ENCODE measurements around the gene EVX2.

Gene EVX2

GRCh38 chr2:176106581-176107539 lies 23.1 kb upstream of the EVX2 start, which contains the start of gene HOXD11:
TSS of gene HOXD11 (plus strand) at chr2:176107280. CDS start at chr2:176107356, 76 bp downstream.
- no peak for DNase-seq

GRCh38 chr2:176105730-176106580 lies 22.2 kb upstream of the EVX2 start:
- peak; percentile 41 for DNase-seq

- DNase-seq = peak; percentile 64
These were observed 21.4 kb upstream of the EVX2 start for GRCh38 chr2:176105078-176105729.

- DNase-seq = peak; percentile 90
These were observed 20.7 kb upstream of the EVX2 start for GRCh38 chr2:176104316-176105077.

- peak; percentile 58 for DNase-seq
These were observed 20.1 kb upstream of the EVX2 start for GRCh38 chr2:176103742-176104315.

GRCh38 chr2:176103194-176103593 lies 19.4 kb upstream of the EVX2 start:
- DNase-seq = no peak

- DNase-seq = no peak
These were observed 18.6 kb upstream of the EVX2 start for GRCh38 chr2:176102309-176102866.

- peak; percentile 29 for DNase-seq
These were observed 18.1 kb upstream of the EVX2 start for GRCh38 chr2:176101842-176102241.

- peak; percentile 25 for DNase-seq
These were observed 17.6 kb upstream of the EVX2 start for GRCh38 chr2:176101216-176101830.

- DNase-seq = peak; percentile 55
These were observed 16.9 kb upstream of the EVX2 start for GRCh38 chr2:176100547-176101140.

GRCh38 chr2:176099728-176100546 lies 16.2 kb upstream of the EVX2 start, which contains the start of gene HOXD12:
TSS of gene HOXD12 (plus strand) at chr2:176099795. CDS start at chr2:176099802, 7 bp downstream.
- DNase-seq = peak; percentile 57

GRCh38 chr2:176099159-176099727 lies 15.5 kb upstream of the EVX2 start:
- DNase-seq = peak; percentile 50

GRCh38 chr2:176098366-176099158 lies 14.8 kb upstream of the EVX2 start:
- DNase-seq = peak; percentile 84

GRCh38 chr2:176097820-176098365 lies 14.1 kb upstream of the EVX2 start:
- DNase-seq = no peak

- DNase-seq = peak; percentile 90
These were observed 13.4 kb upstream of the EVX2 start for GRCh38 chr2:176096986-176097819.

GRCh38 chr2:176096243-176096985 lies 12.7 kb upstream of the EVX2 start:
- no peak for DNase-seq

Data from islet precursor cell (in vitro differentiated cells).